Measurements from ENCODE around the gene NEGR1.

The NEGR1 gene

GRCh38 chr1:71869326-71869725 is 413.0 kb downstream of the NEGR1 start:
- in situ Hi-C loops (cut with MboI; ENCODE audit: low sequenced_read_pairs): no loop called here

GRCh38 chr1:71862756-71863155 is 419.6 kb downstream of the NEGR1 start:
- in situ Hi-C loops (cut with MboI; ENCODE audit: low sequenced_read_pairs): no loop called here

- in situ Hi-C loops (cut with MboI; ENCODE audit: low sequenced_read_pairs): no loop called here
Measured at GRCh38 chr1:71861022-71861421, 421.3 kb downstream of the NEGR1 start.

GRCh38 chr1:71859806-71860205 is 422.5 kb downstream of the NEGR1 start:
- in situ Hi-C loops (cut with MboI; ENCODE audit: low sequenced_read_pairs): no loop called here

GRCh38 chr1:71857862-71858261 is 424.5 kb downstream of the NEGR1 start:
- in situ Hi-C loops (cut with MboI; ENCODE audit: low sequenced_read_pairs): no loop called here

- in situ Hi-C loops (cut with MboI; ENCODE audit: low sequenced_read_pairs): no loop called here
Measured at GRCh38 chr1:71853360-71853759, 429.0 kb downstream of the NEGR1 start.

- in situ Hi-C loops (cut with MboI; ENCODE audit: low sequenced_read_pairs): no loop called here
Measured at GRCh38 chr1:71850936-71851335, 431.4 kb downstream of the NEGR1 start.

- in situ Hi-C loops (cut with MboI; ENCODE audit: low sequenced_read_pairs): no loop called here
Measured at GRCh38 chr1:71850515-71850914, 431.8 kb downstream of the NEGR1 start.

GRCh38 chr1:71843012-71843411 is 439.3 kb downstream of the NEGR1 start:
- in situ Hi-C loops (cut with MboI; ENCODE audit: low sequenced_read_pairs): no loop called here

- in situ Hi-C loops (cut with MboI; ENCODE audit: low sequenced_read_pairs): no loop called here
Measured at GRCh38 chr1:71839876-71840275, 442.5 kb downstream of the NEGR1 start.

GRCh38 chr1:71836904-71837303 is 445.4 kb downstream of the NEGR1 start:
- in situ Hi-C loops (cut with MboI; ENCODE audit: low sequenced_read_pairs): no loop called here

- in situ Hi-C loops (cut with MboI; ENCODE audit: low sequenced_read_pairs): no loop called here
Measured at GRCh38 chr1:71835442-71835813, 446.9 kb downstream of the NEGR1 start.

- in situ Hi-C loops (cut with MboI; ENCODE audit: low sequenced_read_pairs): no loop called here
Measured at GRCh38 chr1:71834601-71835441, 447.5 kb downstream of the NEGR1 start.

- in situ Hi-C loops (cut with MboI; ENCODE audit: low sequenced_read_pairs): no loop called here
Measured at GRCh38 chr1:71831646-71832045, 450.7 kb downstream of the NEGR1 start.

- in situ Hi-C loops (cut with MboI; ENCODE audit: low sequenced_read_pairs): no loop called here
Measured at GRCh38 chr1:71829346-71829745, 453.0 kb downstream of the NEGR1 start.

GRCh38 chr1:71828431-71829012 is 453.8 kb downstream of the NEGR1 start:
- in situ Hi-C loops (cut with MboI; ENCODE audit: low sequenced_read_pairs): no loop called here

GRCh38 chr1:71823708-71824305 is 458.5 kb downstream of the NEGR1 start:
- in situ Hi-C loops (cut with MboI; ENCODE audit: low sequenced_read_pairs): no loop called here

GRCh38 chr1:71817028-71817427 is 465.3 kb downstream of the NEGR1 start:
- in situ Hi-C loops (cut with MboI; ENCODE audit: low sequenced_read_pairs): no loop called here

GRCh38 chr1:71809085-71809484 is 473.3 kb downstream of the NEGR1 start:
- in situ Hi-C loops (cut with MboI; ENCODE audit: low sequenced_read_pairs): no loop called here

- in situ Hi-C loops (cut with MboI; ENCODE audit: low sequenced_read_pairs): no loop called here
Measured at GRCh38 chr1:71804140-71804539, 478.2 kb downstream of the NEGR1 start.

- in situ Hi-C loops (cut with MboI; ENCODE audit: low sequenced_read_pairs): no loop called here
Measured at GRCh38 chr1:71796006-71796405, 486.3 kb downstream of the NEGR1 start.

- in situ Hi-C loops (cut with MboI; ENCODE audit: low sequenced_read_pairs): no loop called here
Measured at GRCh38 chr1:71792264-71792663, 490.1 kb downstream of the NEGR1 start.

All from hTERT RPE-1 (cell line).